Trophoblast cell (in vitro differentiated cells and primary cell): Measurements from ENCODE around the gene MRPL24.

Source experiments
- DNase-seq, 2 donors: peaks; one replicate each; pipeline ENCODE4 v3.0.0-alpha.2; 2016
- H2AFZ ChIP-seq: 2 replicates; pipeline ENCODE4 v1.6.1; 2013; ENCODE audit warnings: low read length, moderate library complexity, mild to moderate bottlenecking; ENCODE audit not compliant: insufficient read depth, poor library complexity
- H2AK5ac ChIP-seq: 2 replicates; pipeline ENCODE4 v1.6.1; 2013; ENCODE audit warnings: mild to moderate bottlenecking, low read length
- H2BK120ac ChIP-seq: 2 replicates; pipeline ENCODE4 v1.6.1; 2013; ENCODE audit warnings: low read length, mild to moderate bottlenecking, moderate library complexity; ENCODE audit not compliant: insufficient read depth, poor library complexity
- H2BK12ac ChIP-seq: 2 replicates; pipeline ENCODE4 v1.6.1; 2013; ENCODE audit warnings: mild to moderate bottlenecking, low read length, moderate library complexity
- H2BK5ac ChIP-seq: 2 replicates; pipeline ENCODE4 v1.6.1; 2013; ENCODE audit warnings: low read length, low read depth, moderate library complexity, mild to moderate bottlenecking; ENCODE audit not compliant: poor library complexity
- H3K14ac ChIP-seq: 2 replicates; pipeline ENCODE4 v1.6.1; 2013; ENCODE audit warnings: mild to moderate bottlenecking, low read length
- H3K18ac ChIP-seq: 2 replicates; pipeline ENCODE4 v1.6.1; 2013; ENCODE audit warnings: mild to moderate bottlenecking, low read length
- H3K23ac ChIP-seq: 2 replicates; pipeline ENCODE4 v1.6.1; 2013; ENCODE audit warnings: low read length
- H3K27ac ChIP-seq: 2 replicates; pipeline ENCODE4 v1.5.1; 2013; ENCODE audit warnings: low read depth, mild to moderate bottlenecking, inconsistent platforms, low read length, moderate library complexity
- H3K27me3 ChIP-seq: 2 replicates; pipeline ENCODE4 v1.6.1; 2013; ENCODE audit warnings: inconsistent platforms, mild to moderate bottlenecking, low read length, moderate library complexity; ENCODE audit not compliant: insufficient read depth
- H3K36me3 ChIP-seq, 2 experiments: 1 replicate in 1 of 2; 2 replicates in 1 of 2; pipeline ENCODE4 v1.6.1; 2013; ENCODE audit warnings: low read length in 2 of 2, mild to moderate bottlenecking in 2 of 2, moderate library complexity in 1 of 2; ENCODE audit not compliant: insufficient read depth in 2 of 2, control insufficient read depth in 1 of 2
- H3K4ac ChIP-seq: 2 replicates; pipeline ENCODE4 v1.6.1; 2013; ENCODE audit warnings: low read depth, mild to moderate bottlenecking, low read length, moderate library complexity
- H3K4me1 ChIP-seq, 2 experiments: 1 replicate in 1 of 2; 2 replicates in 1 of 2; pipeline ENCODE4 v1.6.1; 2013; ENCODE audit warnings: low read length in 2 of 2, mild to moderate bottlenecking in 2 of 2, moderate library complexity in 1 of 2; ENCODE audit not compliant: insufficient read depth in 2 of 2, control insufficient read depth in 1 of 2
- H3K4me2 ChIP-seq: 2 replicates; pipeline ENCODE4 v1.6.1; 2013; ENCODE audit warnings: inconsistent platforms, mild to moderate bottlenecking, low read length, moderate library complexity
- H3K4me3 ChIP-seq: 2 replicates; pipeline ENCODE4 v1.5.1; 2013; ENCODE audit warnings: mild to moderate bottlenecking, low read depth, low read length, inconsistent platforms
- H3K79me1 ChIP-seq: one replicate; pipeline ENCODE4 v1.6.1; 2013; ENCODE audit warnings: low read length
- H3K79me2 ChIP-seq: 2 replicates; pipeline ENCODE4 v1.6.1; 2013; ENCODE audit warnings: low read length, mild to moderate bottlenecking; ENCODE audit not compliant: control insufficient read depth, insufficient read depth, poor library complexity
- H3K9ac ChIP-seq: 2 replicates; pipeline ENCODE4 v1.6.1; 2013; ENCODE audit warnings: mild to moderate bottlenecking, low read length
- H3K9me3 ChIP-seq: 2 replicates; pipeline ENCODE4 v1.6.1; 2013; ENCODE audit warnings: low read depth, mild to moderate bottlenecking, control low read depth, inconsistent platforms, low read length; ENCODE audit not compliant: insufficient read depth
- H4K12ac ChIP-seq: 2 replicates; pipeline ENCODE4 v1.6.1; 2013; ENCODE audit warnings: low read depth, mild to moderate bottlenecking, low read length, moderate library complexity
- H4K8ac ChIP-seq: 2 replicates; pipeline ENCODE4 v1.6.1; 2013; ENCODE audit warnings: low read depth, mild to moderate bottlenecking, low read length, moderate library complexity
- H4K91ac ChIP-seq: one replicate; pipeline ENCODE4 v1.6.1; 2013; ENCODE audit warnings: low read depth, mild to moderate bottlenecking, low read length, moderate library complexity
- WGBS: extraction: QIAGEN DNeasy Blood & Tissue Kit; methylation state at CpG from one replicate; pipeline ENCODE4 v1.1.7; 2013; ENCODE audit warnings: missing lambda C conversion rate; ENCODE audit not compliant: insufficient read length, insufficient coverage; ENCODE audit errors: extremely low coverage; 5-methylcytosine and 5-hydroxymethylcytosine counted together

MRPL24 gene

DNA sequence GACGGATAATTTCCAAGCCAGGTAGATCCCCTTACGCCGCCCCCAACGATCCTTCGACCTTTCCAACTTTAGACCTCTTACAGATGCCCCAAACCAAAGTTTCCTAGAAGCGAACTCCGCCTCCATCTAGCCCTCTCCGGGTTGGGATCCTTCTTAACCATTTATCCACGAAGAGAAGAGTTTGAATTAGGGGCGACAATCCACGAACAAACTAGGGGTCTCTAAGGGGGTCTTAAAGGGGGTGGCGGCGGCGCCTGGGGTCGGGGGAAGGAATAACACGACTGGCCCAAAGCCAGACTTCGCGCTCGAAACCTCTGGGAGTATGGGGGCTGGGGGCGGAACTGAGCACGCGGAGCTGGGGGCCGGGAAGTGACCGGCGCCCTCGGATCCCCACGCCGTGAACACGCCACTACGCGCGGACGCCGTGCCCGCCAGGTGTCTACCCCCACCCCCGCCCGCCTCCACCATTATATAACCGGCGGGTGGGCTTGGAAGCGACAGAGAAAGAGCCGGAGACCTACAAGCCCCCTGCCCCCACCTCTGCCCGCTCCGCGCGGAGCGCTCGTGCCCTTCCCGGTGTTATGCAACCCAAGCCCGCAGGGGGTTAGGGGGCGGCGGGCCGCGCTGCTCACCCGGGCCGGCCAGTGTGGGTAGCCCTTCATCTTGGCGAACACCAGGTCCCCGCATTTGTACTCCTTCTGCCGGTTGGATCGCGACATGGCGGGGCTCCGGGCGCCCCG lies 10.0 kb upstream of the MRPL24 start:
- peak overlapping the region; percentile 94 for H2AK5ac ChIP-seq
- H3K36me3 ChIP-seq, result peaks cover 5 to 11% of the 10 kb centered on the region in 2 experiments
- H2BK120ac ChIP-seq, result peak overlapping the region; percentile 96
- WGBS, result no CpG with 5 or more reads among the region's 64 CpGs
- peak overlapping the region; percentile 93 for H3K4me2 ChIP-seq
- peak overlapping the region; percentile 71 for H2AFZ ChIP-seq
- peak overlapping the region; percentile 94 for H3K9ac ChIP-seq
- H3K79me1 ChIP-seq, result peaks cover 48% of the 10 kb centered on the region
- H3K4me1 ChIP-seq, result peaks cover 36 to 42% of the 10 kb centered on the region in 2 experiments
- peak overlapping the region; percentile 98 for H2BK5ac ChIP-seq
- H3K27ac ChIP-seq, result peak overlapping the region; percentile 84
- peak overlapping the region; percentile 88 for H4K12ac ChIP-seq
- H3K79me2 ChIP-seq, result peaks cover 54% of the 10 kb centered on the region
- peak overlapping the region; percentile 92 for H3K4me3 ChIP-seq
- H3K14ac ChIP-seq, result peak overlapping the region; percentile 98
- peak overlapping the region; percentile 99 for H4K91ac ChIP-seq
- no peaks in the 10 kb centered on the region for H3K27me3 ChIP-seq
- H4K8ac ChIP-seq, result peak overlapping the region; percentile 89
- peak overlapping the region; percentile 97 for H3K18ac ChIP-seq
- H2BK12ac ChIP-seq, result peak overlapping the region; percentile 45
- DNase-seq, result peak; percentile 70 to 85
- peak overlapping the region; percentile 99 for H3K4ac ChIP-seq
- H3K23ac ChIP-seq, result no peak overlapping the region
- H3K9me3 ChIP-seq, result peaks cover 2% of the 10 kb centered on the region

DNA sequence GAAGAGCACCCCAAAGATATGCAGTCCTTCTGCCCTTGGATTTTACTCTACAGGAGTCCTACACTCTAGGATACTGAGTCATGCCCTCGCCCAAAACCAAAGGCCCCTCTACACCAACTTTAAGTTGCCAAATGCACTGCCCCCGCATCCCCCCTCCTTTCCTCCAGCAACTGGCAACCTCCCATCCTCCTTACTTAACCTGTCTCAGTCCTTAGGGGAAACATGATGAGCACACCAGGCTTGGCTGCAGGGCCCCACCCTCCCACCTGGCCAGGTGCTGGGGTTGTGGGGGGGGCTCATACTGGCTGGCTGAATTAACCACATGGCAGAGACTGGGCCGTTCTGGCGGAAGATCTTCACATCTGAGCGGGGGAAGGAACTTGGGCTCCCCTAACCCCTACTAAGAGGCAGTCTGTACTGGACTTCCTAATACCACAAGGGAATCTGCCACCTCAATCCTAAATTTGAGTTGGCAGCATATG lies 9.3 kb upstream of the MRPL24 start:
- H4K12ac ChIP-seq, result peak overlapping the region; percentile 85
- peaks cover 48% of the 10 kb centered on the region for H3K79me1 ChIP-seq
- peak overlapping the region; percentile 94 for H3K9ac ChIP-seq
- H3K4me3 ChIP-seq, result peak overlapping the region; percentile 92
- no peaks in the 10 kb centered on the region for H3K27me3 ChIP-seq
- H2AK5ac ChIP-seq, result peak overlapping the region; percentile 94
- peak overlapping the region; percentile 98 for H3K14ac ChIP-seq
- peak overlapping the region; percentile 86 for H3K18ac ChIP-seq
- peak overlapping the region; percentile 93 for H3K4me2 ChIP-seq
- H2BK12ac ChIP-seq, result peak overlapping the region; percentile 45
- H3K4ac ChIP-seq, result peak overlapping the region; percentile 99
- peaks cover 2% of the 10 kb centered on the region for H3K9me3 ChIP-seq
- H3K4me1 ChIP-seq, result peaks cover 37 to 46% of the 10 kb centered on the region in 2 experiments
- H3K36me3 ChIP-seq, result peaks cover 10 to 12% of the 10 kb centered on the region in 2 experiments
- H4K8ac ChIP-seq, result peak overlapping the region; percentile 89
- H2BK5ac ChIP-seq, result peak overlapping the region; percentile 98
- H4K91ac ChIP-seq, result peak overlapping the region; percentile 99
- WGBS, result no CpG with 5 or more reads among the region's 5 CpGs
- H3K23ac ChIP-seq, result no peak overlapping the region
- H3K27ac ChIP-seq, result peak overlapping the region; percentile 84
- DNase-seq, result peak; percentile 10 to 43
- H3K79me2 ChIP-seq, result peaks cover 54% of the 10 kb centered on the region
- peak overlapping the region; percentile 70 for H2AFZ ChIP-seq
- peak overlapping the region; percentile 96 for H2BK120ac ChIP-seq

DNA sequence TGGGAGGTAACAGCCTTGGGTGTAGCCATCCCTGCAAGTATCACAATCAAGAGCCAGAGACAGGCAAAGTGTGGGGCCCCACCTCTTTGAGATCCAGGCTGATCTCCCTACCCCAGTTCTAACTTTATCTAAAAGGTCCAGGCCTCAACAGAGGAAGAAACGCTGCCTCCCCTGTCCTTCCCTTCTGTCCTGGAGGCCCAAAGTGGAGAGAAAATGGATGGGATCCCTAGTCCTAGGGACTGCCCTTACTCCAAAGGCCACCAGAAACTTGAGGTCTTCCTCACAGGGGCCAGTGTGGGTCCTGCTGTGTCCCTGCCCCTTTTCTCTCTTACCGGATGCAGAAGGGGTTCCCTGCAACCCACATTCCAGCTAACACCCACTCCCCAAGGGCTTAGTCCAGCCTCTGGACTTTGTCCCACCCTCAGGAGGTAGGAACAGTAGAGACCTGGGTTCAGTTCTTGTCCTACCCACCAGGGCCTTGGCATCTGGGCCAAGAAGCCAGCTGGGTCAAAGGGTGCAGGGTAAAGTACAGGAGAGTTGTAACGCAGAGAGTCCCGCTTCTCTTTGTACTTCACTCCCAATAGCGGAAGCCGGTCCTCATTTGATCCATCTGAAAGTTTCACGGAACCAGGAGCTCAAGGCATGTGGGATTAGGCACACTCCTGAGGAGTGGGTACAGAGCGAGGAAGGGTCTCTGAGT lies 8.7 kb upstream of the MRPL24 start:
- peak overlapping the region; percentile 24 for H3K9ac ChIP-seq
- peaks cover 16 to 18% of the 10 kb centered on the region in 2 experiments for H3K36me3 ChIP-seq
- peak overlapping the region; percentile 99 for H4K91ac ChIP-seq
- peak overlapping the region; percentile 98 for H2BK5ac ChIP-seq
- H3K4me2 ChIP-seq, result peak overlapping the region; percentile 93
- peak overlapping the region; percentile 86 for H3K18ac ChIP-seq
- H3K14ac ChIP-seq, result peak overlapping the region; percentile 98
- no CpG with 5 or more reads among the region's 8 CpGs for WGBS
- peaks cover 48% of the 10 kb centered on the region for H3K79me1 ChIP-seq
- no peak overlapping the region for H2AFZ ChIP-seq
- H4K12ac ChIP-seq, result peak overlapping the region; percentile 28
- peak overlapping the region; percentile 96 for H2BK120ac ChIP-seq
- H3K4me3 ChIP-seq, result no peak overlapping the region
- peak overlapping the region; percentile 100 for H3K27ac ChIP-seq
- peaks cover 58% of the 10 kb centered on the region for H3K79me2 ChIP-seq
- peaks cover 39 to 46% of the 10 kb centered on the region in 2 experiments for H3K4me1 ChIP-seq
- H3K27me3 ChIP-seq, result no peaks in the 10 kb centered on the region
- H3K4ac ChIP-seq, result peak overlapping the region; percentile 99
- no peak overlapping the region for H3K23ac ChIP-seq
- peak overlapping the region; percentile 87 for H2BK12ac ChIP-seq
- H4K8ac ChIP-seq, result peak overlapping the region; percentile 25
- peaks cover 2% of the 10 kb centered on the region for H3K9me3 ChIP-seq
- H2AK5ac ChIP-seq, result peak overlapping the region; percentile 94
- peak; percentile 9 to 47 for DNase-seq

DNA sequence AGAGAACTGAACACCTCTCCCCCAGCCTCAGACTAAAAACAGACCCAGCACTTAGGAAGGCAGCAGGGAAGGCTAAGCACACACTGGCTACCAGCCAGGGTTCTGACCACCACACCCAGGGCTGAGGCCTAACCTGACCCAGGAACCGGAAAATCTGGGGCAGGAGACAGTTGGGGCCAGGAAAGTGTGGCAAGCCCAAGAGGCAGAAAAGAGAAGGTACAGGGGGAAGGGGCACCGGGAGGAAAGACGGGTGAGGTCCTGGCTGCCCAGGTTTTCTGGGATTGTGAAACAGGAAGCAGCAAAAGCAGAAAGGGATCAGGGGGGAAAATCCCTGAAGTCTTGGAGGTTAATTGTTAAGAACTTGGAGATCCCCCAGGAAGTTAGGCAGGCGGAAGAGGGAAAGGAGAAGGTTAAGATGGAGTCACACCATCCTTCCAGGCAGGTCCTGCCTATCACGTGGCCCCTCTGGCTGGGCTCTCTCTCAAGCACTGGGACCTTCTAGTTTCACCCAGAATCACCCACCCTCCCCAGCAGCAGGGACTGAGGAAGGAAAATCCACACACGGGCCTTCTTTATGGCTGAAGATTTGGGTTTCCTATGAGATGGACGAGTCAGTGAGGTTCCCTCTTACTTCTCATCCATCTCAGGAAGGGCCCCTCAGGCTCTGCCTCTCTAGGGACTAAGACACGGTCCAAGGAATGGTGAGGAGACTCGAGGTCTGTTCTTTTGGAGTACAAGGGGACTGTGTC lies 8.0 kb upstream of the MRPL24 start:
- H2BK12ac ChIP-seq, result peak overlapping the region; percentile 87
- H3K27me3 ChIP-seq, result no peaks in the 10 kb centered on the region
- peaks cover 48% of the 10 kb centered on the region for H3K79me1 ChIP-seq
- peak overlapping the region; percentile 98 for H2BK5ac ChIP-seq
- H4K12ac ChIP-seq, result peak overlapping the region; percentile 47
- no peak overlapping the region for H3K23ac ChIP-seq
- no CpG with 5 or more reads among the region's 9 CpGs for WGBS
- peaks cover 2% of the 10 kb centered on the region for H3K9me3 ChIP-seq
- H3K4me2 ChIP-seq, result peak overlapping the region; percentile 93
- H2BK120ac ChIP-seq, result peak overlapping the region; percentile 81
- peak overlapping the region; percentile 86 for H3K18ac ChIP-seq
- H4K8ac ChIP-seq, result peak overlapping the region; percentile 82
- no peak overlapping the region for H3K4me3 ChIP-seq
- H2AFZ ChIP-seq, result no peak overlapping the region
- DNase-seq, result peak; percentile 56 to 66
- H3K4me1 ChIP-seq, result peaks cover 39 to 46% of the 10 kb centered on the region in 2 experiments
- peaks cover 21 to 22% of the 10 kb centered on the region in 2 experiments for H3K36me3 ChIP-seq
- peak overlapping the region; percentile 100 for H3K27ac ChIP-seq
- peak overlapping the region; percentile 99 for H3K4ac ChIP-seq
- peaks cover 58% of the 10 kb centered on the region for H3K79me2 ChIP-seq
- peak overlapping the region; percentile 99 for H4K91ac ChIP-seq
- peak overlapping the region; percentile 94 for H2AK5ac ChIP-seq
- peak overlapping the region; percentile 90 for H3K14ac ChIP-seq
- no peak overlapping the region for H3K9ac ChIP-seq
